SK-MEL-5 (cell line): ENCODE data around the gene TNNI3K. TPM values are rescaled to one million over a fixed set of nuclear protein-coding genes. Genes with fewer than 3 reads are reported as not detected.

Experiments used
- DNase-seq: peaks from one replicate; pipeline ENCODE4 v3.0.0-alpha.2; 2016; ENCODE audit warnings: low read depth, low spot score
- in situ Hi-C: cut with HindIII; loops from 2 replicates; pipeline ENCODE4 v1.10.0; 2016; ENCODE audit warnings: low sequenced_read_pairs, high pct_unique_total_duplicates, low pct_unique_long_range_greater_than_20kb
- total RNA-seq: library from RNA; depleted of rRNA; stranded (reverse); fragments of >200 nt; shearing (Covaris generic); gene quantifications from 2 replicates; pipeline ENCODE4 v1.2.3, GENCODE V29; 2014; rRNA removed

The TNNI3K gene
- total RNA-seq, 1 experiment from 2014 or later: 1.4 TPM

DNA sequence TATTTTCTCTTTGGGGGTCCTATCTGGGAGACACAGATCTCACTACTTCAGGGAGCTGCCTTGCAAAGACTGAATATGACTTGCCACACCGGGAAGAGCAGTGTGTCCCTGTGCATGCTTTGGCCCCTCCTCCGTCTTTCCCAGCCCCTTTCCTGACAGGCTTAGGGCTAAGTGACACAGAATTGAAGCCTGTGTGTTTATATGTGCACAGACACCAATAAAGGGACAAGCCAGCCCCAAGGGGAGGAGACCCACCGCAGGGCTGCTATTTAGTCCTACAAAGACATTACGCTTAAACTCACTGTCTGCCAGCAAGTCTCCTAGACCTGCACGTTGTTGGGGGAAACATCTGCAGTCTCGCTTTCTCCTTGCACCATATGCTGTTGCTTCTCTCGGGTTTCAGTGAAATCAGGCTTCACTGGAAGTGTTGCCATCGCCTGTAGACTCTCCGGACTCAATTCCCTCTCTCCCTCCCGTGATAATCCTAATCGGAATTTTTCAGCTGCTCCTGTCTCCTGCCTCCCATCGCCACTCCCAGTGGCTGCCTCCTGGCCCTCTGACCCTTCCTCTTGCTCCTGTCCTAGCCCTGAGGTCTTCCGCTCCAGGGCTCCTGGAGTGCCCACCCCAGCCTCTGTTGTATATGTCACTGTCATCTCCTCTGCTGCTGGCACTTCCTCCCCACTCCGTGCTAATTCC is 335.8 kb downstream of the TNNI3K start:
- DNase-seq: no peak
- in situ Hi-C loops: no loop called here

DNA sequence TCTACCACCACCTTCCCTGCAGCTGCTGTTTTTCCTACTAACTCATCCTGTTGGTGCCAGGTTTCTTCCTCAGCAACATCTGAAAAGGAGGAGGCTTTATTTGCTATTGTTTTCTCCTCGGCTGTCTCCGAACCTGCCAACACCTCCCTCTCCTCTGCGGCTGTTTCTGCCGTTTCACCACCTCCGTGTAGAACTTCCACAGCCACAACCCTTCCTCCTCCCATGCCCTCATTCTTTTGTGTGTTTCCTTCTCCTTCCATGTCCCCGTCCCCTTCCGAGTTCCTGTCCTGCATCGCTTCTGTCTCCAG is 336.3 kb downstream of the TNNI3K start:
- in situ Hi-C loops: no loop called here
- no peak for DNase-seq

DNA sequence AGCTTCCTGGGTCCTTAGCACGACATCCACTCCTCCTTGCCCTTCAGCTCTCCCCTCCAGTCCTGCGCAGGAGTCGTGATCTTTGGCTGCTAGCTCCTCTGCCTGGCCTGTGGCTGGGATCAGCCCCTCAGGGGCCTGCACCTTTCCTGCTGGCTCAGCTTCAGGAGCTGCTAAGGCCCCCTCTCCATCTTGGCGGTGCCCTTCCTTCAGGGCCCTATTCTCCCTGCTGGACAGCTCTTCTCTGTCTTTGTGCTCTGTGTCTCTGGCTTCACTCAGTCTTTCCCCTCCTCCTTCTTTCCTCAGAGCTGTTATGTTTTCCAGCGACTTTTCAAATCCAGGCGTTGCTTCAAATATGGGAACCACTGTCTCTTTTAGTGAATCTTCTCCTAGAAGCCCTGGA is 336.7 kb downstream of the TNNI3K start:
- no peak for DNase-seq
- in situ Hi-C loops: no loop called here

DNA sequence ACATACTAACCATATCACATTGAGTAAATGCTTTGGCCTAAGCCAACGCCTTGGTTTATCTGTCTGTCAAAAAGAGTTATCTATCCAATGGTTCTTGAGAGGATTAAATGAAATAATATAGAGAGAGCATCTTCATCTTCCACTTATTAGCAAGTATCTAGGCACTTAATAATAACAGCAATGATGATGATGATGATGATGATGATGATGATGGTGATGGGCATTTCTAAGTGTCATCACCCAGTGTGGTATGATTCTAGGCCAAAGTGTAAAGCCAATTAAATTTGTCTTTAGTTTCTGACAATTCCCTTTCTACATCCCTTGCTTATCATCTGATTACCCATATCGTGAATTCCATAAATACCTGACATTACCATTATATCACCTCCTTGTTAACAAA is 342.9 kb downstream of the TNNI3K start:
- in situ Hi-C loops: no loop called here
- no peak for DNase-seq

DNA sequence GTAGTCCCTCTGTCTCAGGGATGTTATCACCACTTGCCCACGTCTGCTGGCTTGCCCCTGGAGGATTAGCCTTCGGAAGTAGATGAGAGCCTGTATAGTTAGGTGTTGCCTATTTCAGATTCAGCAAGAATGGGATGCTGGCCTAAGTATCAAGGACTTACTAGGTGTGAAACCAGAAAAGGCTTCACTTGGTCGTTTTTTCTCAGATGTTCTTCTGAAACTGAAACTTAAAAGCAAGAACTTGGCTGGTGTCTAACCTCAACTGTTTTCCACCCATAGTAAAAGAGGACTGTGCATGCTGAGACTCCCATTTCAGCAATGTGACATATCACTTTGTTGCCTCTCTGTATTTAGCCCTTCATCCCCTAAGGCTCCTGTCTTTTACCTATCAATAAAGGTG is 344.2 kb downstream of the TNNI3K start:
- DNase-seq: no peak
- in situ Hi-C loops: no loop called here

DNA sequence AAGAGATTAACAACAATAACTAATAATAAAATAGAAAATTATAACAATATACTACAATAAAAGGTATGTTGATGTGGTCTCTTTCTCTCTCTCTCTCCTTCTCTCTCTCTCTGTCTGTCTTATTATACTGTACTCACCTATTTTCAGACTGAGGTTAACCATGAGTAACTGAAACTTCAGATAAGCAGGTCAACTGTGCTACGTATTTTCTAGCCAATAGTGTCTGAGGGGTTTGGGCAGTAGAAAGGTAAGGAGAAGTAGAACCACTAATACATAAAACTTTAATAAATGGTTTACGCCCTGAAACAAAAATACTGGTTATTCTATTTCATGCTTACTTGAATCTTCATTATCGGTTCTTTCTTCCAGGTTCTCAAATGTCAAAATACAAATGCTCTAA is 348.2 kb downstream of the TNNI3K start:
- in situ Hi-C loops: no loop called here
- no peak for DNase-seq

DNA sequence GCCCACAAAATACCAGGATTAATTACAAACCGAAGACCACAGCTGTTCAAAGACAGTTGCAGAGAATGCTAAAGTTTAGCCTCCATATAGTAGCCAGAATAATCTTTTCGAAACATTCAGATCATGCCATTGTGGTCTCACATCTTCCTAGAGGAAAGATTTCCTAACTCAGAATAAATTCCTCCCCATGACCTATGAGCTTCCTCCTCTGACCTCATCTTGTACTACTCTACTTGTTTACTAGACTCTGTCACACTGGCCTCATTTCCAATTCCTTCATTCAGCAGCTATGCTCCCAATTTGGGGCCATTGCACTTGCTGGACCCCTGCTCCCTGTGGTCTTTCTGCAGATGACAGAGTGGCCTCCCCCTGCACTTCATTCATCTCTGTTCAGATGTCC is 349.0 kb downstream of the TNNI3K start:
- in situ Hi-C loops: no loop called here
- no peak for DNase-seq

DNA sequence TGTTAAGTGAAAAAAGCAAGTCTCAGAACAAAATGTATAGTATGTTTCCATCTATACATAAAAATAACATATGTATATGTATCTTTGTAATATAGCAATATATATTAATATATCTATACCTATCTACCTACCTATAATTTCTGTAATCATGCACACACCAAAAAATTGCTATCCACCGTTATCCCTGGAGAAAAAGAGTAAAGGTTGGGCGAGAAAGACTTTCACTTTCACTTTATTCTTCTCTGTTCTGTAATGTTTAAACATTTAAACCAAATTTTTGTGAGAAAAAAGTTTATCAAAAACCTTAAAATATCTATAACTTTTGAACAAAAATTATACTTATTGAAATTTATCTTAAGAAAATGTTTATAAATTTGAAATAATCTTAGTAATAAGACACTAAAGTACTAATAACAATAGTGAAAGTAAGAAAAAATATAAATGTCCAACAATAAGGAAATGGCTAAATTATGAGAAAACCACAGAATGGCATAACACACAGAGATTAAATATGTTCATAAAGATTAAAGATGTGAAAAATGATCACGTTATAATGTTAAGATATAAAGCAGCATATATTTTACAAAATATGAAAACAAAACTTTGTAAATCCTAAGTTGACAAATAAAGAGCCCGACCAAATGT is 351.2 kb downstream of the TNNI3K start:
- in situ Hi-C loops: no loop called here
- DNase-seq: no peak

DNA sequence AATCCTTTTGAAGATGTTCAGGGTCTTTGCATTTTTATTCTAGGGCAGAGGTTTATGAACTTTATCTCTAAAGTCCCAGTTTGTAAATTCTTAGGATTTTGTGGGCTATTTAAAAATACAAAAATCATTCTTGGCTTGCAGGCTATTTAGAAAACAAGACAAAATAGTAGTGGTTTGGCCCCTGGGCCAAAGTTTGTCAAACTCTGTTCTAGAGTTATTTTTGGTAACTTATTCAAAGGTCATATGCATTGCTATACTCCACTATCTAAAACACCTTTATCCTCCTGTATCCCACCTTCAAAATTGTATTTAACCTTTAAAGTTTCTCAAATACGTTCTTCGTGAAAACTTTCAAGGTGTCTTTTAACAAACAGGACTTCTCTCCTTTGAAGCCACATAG is 352.7 kb downstream of the TNNI3K start:
- DNase-seq: no peak

DNA sequence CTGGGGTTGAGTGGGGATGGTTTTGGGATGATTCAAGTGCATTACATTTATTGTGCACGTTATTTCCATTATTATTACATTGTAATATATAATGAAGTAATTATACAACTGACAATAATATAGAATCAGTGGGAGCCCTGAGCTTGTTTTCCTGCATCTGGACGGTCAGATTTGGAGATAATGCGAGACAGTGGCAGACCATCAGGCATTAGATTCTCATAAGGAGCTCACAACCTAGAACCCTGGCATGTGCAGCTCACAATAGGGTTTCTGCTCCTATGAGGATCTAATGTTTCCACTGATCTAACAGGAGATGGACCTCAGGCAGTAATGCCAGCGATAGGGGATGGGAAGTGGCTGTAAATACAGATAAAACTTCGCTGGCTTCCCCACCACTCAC is 355.1 kb downstream of the TNNI3K start:
- in situ Hi-C loops: no loop called here
- DNase-seq: no peak

More for the DNA sequence above, 352.7 kb downstream of the TNNI3K start:
- in situ Hi-C loops: no loop called here

DNA sequence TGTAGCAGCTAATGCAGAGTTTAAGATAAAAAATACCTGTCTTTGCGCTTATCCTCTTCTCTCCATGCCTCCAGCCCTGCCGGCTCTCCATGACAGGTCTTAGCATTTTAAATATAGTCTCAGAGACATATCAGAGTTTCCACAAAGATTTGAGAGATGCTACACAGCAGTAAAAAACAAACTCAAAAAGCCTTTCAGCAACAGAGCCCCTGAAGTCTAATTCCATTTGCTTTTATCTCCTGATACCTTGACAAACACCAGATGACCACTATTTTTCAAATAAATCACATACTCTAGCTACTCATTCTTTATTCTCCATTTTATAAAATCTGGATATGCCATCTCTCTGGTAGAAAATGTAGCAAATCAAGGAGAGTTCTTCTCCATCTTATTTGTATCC is 356.8 kb downstream of the TNNI3K start:
- in situ Hi-C loops: no loop called here

DNA sequence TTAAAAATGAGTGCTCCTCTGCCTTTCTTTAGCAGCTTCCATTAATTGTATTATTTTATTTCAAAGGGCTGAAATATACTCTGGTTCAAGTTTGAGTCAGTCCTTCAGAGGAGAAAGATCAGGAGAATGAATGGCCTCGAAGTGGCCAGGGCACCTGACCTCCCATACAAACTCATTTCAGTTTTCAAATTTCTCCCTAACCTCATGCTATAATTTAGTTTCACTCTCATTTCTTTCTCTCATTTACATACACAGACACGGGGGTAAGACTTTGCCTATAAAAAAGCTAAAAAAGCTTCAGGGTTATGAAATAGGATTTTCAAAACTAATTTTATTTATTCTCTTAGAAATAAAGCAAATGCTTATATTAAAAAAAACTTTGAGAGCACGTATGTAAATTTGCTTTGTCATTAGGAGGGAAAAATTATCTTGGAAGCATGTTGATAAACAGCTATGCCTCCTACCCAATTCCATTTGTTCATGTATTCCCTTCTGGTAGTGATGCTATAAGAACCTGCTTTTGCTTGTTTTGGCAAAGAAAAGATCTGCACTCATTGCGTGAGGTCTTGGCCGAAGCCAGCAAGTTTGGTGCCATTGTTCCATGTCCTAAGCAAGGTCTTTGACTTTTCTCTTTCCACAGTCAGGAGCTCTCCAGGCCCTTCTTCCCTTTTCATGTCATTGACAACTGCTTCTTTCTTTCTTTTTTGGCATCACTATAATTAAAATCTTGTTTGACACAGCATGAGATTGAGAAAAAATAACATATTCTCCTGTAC is 357.6 kb downstream of the TNNI3K start:
- in situ Hi-C loops: no loop called here
- DNase-seq: no peak

More for the DNA sequence above, 356.8 kb downstream of the TNNI3K start:
- DNase-seq: no peak

Other genes starting within 250 kb of the TNNI3K start
- gene LRRIQ3, start 37.2 kb upstream of the TNNI3K start, total RNA-seq: 0.55 and 0.59 TPM in 2 replicates
- gene FPGT, start 37.1 kb upstream of the TNNI3K start, total RNA-seq: 26.1 and 26.9 TPM in 2 replicates